ENCODE data around the gene ADAMTS12. TPM values are rescaled to one million over a fixed set of nuclear protein-coding genes. Genes with fewer than 3 reads are reported as not detected.
"Not testable (repeated sequence)": the region's sequence is repeated elsewhere in the genome, so short reads cannot be mapped to it uniquely, and the experiment has no call there.

ADAMTS12 gene
- total RNA-seq, 1 experiment from 2014 or later = not detected

DNA sequence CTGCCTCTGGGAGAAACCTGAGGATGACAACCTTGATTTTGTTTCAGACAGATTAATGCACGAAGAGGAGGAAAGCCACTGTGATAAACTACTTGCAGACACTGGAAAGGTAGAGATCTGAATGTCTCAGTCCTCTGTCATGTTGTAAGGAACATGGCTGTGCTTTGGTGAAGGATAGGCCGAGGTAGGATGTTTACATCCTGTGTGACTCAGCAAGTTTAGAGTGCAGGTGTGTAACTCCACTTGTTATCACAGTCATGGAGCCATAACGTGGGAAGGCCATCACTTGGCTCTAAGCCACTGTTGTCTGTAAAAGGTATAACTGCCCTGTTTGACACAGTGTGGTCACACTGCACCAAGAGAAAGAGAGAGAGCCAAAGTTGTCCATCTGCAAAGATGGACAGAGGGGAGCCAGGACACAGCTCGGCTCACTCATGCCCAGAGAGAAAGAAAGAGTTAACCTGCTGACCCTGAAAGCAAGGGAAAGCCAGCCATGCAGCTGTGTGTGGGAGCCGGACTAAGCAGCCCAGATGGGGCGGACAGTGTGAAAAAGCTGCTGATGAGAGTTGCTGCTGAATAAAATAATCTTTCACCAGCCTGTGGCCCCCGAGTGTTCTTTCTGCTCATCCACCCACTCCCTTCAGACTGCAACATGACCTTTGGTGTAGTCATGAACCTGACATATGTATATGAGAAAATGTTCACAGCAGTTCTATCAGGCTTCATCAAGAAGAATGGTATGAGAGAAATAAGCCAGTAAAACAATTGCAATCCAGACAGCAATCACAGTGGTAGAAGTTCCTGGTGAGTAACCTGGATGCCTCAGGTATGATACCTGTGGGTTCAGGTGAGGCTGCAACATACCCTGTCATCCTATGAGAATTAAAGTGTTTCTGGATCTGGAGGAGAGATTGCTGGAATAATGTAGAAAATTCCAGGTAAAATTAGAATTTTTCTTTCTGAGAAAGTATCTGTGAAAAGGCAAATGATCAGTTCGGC, 335.2 kb downstream of the ADAMTS12 start:
- Mint-ChIP-seq H3K27me3 (ENCODE audit: insufficient read depth, unreplicated experiment) (no peaks in the 10 kb centered on the region), H3K4me1 (ENCODE audit: low read depth, unreplicated experiment) (no peaks in the 10 kb centered on the region), H3K36me3 (ENCODE audit: insufficient read depth, unreplicated experiment) (no peaks in the 10 kb centered on the region), H3K9me3 (ENCODE audit: unreplicated experiment) (no peaks in the 10 kb centered on the region), H3K4me3 (ENCODE audit: unreplicated experiment) (no peak overlapping the region), H3K27ac (ENCODE audit: unreplicated experiment) (no peak overlapping the region)
- H3K4me3 ChIP-seq (ENCODE audit: low read depth, low read length) = no peak overlapping the region
- no peaks in the 10 kb centered on the region for H3K9me3 ChIP-seq
- ChIA-PET POLR2A (no interaction called here), CTCF (no interaction called here)
- no peaks in the 10 kb centered on the region for H3K4me1 ChIP-seq
- no TSS peak for BruUV-seq (replicated peaks)
- intact Hi-C loops (cut with micrococcal nuclease; ENCODE audit: unreplicated experiment) = no loop called here
- no peak for DNase-seq
- no peaks in the 10 kb centered on the region for H3K27me3 ChIP-seq (replicated peaks; ENCODE audit: control insufficient read depth, insufficient read depth, low read length)
- no peaks in the 10 kb centered on the region for H3K36me3 ChIP-seq (ENCODE audit: control insufficient read depth, insufficient read depth, low read length)
- TF ChIP-seq, protein P1, sequence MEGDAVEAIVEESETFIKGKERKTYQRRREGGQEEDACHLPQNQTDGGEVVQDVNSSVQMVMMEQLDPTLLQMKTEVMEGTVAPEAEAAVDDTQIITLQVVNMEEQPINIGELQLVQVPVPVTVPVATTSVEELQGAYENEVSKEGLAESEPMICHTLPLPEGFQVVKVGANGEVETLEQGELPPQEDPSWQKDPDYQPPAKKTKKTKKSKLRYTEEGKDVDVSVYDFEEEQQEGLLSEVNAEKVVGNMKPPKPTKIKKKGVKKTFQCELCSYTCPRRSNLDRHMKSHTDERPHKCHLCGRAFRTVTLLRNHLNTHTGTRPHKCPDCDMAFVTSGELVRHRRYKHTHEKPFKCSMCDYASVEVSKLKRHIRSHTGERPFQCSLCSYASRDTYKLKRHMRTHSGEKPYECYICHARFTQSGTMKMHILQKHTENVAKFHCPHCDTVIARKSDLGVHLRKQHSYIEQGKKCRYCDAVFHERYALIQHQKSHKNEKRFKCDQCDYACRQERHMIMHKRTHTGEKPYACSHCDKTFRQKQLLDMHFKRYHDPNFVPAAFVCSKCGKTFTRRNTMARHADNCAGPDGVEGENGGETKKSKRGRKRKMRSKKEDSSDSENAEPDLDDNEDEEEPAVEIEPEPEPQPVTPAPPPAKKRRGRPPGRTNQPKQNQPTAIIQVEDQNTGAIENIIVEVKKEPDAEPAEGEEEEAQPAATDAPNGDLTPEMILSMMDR (IDR thresholded peaks at IDR 0.05; ENCODE audit: insufficient read depth in 1 of 2, low read depth in 1 of 2, low read length in 1 of 2, severe bottlenecking in 1 of 2, unreplicated experiment in 1 of 2) = no peak

DNA sequence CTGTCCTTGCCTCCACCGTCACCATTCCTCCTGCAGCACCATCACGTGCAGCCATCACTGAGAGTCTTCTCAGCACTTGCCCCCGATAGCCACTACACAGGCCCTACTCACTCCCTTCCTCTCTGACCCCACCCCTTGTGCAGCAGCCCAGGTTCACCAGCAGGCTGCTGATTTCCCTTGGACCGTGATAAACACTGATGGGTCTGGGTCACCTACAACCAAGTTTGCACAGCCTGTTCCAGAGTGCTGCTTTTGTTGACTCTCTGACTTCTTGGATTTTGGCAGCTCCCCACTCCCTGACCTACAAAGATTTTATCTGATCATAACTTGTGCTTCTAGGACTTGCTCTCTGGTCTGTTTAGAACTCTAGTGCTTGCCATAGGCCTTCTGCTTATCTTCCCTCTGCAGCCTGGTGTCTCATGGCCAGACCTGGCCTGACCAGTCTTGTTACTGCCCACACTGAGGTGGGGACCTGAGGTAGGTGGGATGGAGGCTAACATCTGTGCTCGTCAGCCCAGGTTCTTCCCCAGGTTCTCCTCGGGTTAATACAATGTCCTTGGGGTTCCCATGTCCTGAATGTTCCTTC, 341.7 kb downstream of the ADAMTS12 start:
- no peak overlapping the region for H3K4me3 Mint-ChIP-seq (ENCODE audit: unreplicated experiment)
- no peaks in the 10 kb centered on the region for H3K9me3 Mint-ChIP-seq (ENCODE audit: unreplicated experiment)
- no peak overlapping the region for H3K4me3 ChIP-seq (ENCODE audit: low read depth, low read length)
- no peak for DNase-seq
- no peaks in the 10 kb centered on the region for H3K36me3 Mint-ChIP-seq (ENCODE audit: insufficient read depth, unreplicated experiment)
- no TSS peak for BruUV-seq (replicated peaks)
- H3K27me3 Mint-ChIP-seq (ENCODE audit: insufficient read depth, unreplicated experiment) = peaks cover 4% of the 10 kb centered on the region
- H3K27me3 ChIP-seq (replicated peaks; ENCODE audit: control insufficient read depth, insufficient read depth, low read length) = no peaks in the 10 kb centered on the region
- H3K4me1 ChIP-seq = no peaks in the 10 kb centered on the region
- H3K4me1 Mint-ChIP-seq (ENCODE audit: low read depth, unreplicated experiment) = no peaks in the 10 kb centered on the region
- CTCF ChIA-PET = no interaction called here
- no peak overlapping the region for H3K27ac Mint-ChIP-seq (ENCODE audit: unreplicated experiment)
- POLR2A ChIA-PET = no interaction called here
- intact Hi-C loops (cut with micrococcal nuclease; ENCODE audit: unreplicated experiment) = no loop called here
- no peaks in the 10 kb centered on the region for H3K36me3 ChIP-seq (ENCODE audit: control insufficient read depth, insufficient read depth, low read length)
- H3K9me3 ChIP-seq = no peaks in the 10 kb centered on the region
- TF ChIP-seq, protein P1 (IDR thresholded peaks at IDR 0.05; ENCODE audit: insufficient read depth in 1 of 2, low read depth in 1 of 2, low read length in 1 of 2, severe bottlenecking in 1 of 2, unreplicated experiment in 1 of 2) = no peak

DNA sequence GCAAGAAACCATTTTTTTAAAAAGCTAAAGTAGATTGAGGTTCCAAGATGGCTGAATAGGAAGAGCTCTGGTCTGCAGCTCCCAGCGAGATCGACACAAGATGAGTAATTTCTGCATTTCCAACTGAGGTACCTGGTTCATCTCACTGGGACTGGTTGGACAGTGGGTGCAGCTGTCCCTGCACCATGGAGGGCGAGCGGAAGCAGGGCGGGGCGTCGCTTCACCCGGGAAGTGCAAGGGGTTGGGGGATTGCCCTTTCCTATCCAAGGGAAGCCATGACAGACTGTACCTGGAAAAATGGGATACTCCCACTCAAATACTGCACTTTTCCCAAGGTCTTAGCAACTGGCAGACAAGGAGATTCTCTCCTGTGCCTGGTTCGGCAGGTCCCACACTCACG, 352.0 kb downstream of the ADAMTS12 start:
- H3K27me3 ChIP-seq (replicated peaks; ENCODE audit: control insufficient read depth, insufficient read depth, low read length); DNase-seq; BruUV-seq (replicated peaks); H3K4me3 Mint-ChIP-seq (ENCODE audit: unreplicated experiment); H3K36me3 ChIP-seq (ENCODE audit: control insufficient read depth, insufficient read depth, low read length); intact Hi-C loops (cut with micrococcal nuclease; ENCODE audit: unreplicated experiment); POLR2A ChIA-PET; H3K4me3 ChIP-seq (ENCODE audit: low read depth, low read length); H3K27ac Mint-ChIP-seq (ENCODE audit: unreplicated experiment); H3K9me3 Mint-ChIP-seq (ENCODE audit: unreplicated experiment); H3K4me1 Mint-ChIP-seq (ENCODE audit: low read depth, unreplicated experiment); CTCF ChIA-PET; H3K9me3 ChIP-seq; H3K36me3 Mint-ChIP-seq (ENCODE audit: insufficient read depth, unreplicated experiment); H3K4me1 ChIP-seq: not testable (repeated sequence)
- H3K27me3 Mint-ChIP-seq (ENCODE audit: insufficient read depth, unreplicated experiment) = peaks cover 11% of the 10 kb centered on the region
